HCT116 (cell line): ENCODE results near the gene RCN2.

Experiments used
- CTCF ChIP-seq, 3 experiments: fragments of 200-600 bp in 1 of 3; sonication (generic) in 1 of 3; IDR thresholded peaks in 2 of 3; conservative IDR thresholded peaks in 1 of 3; 2 replicates each; pipeline ENCODE4 v1.5.1; 2012 to 2017; ENCODE audit warnings: low read depth in 2 of 3, low read length in 2 of 3, antibody characterized with exemption in 1 of 3, borderline replicate concordance in 1 of 3, control low read depth in 1 of 3, mild to moderate bottlenecking in 1 of 3, mixed read lengths in 1 of 3, mixed run types in 1 of 3, moderate library complexity in 1 of 3; ENCODE audit not compliant: insufficient read depth in 1 of 3
- RAD21 ChIP-seq: IDR thresholded peaks from 2 replicates; pipeline ENCODE4 v1.6.1; 2012; ENCODE audit warnings: low read depth, mild to moderate bottlenecking
- TF ChIP-seq, protein P1 (sequence below): IDR thresholded peaks from 2 replicates; pipeline ENCODE4 v1.6.1; 2012; ENCODE audit warnings: low read depth

GRCh38 chr15:77002436-77002835 is 70.9 kb downstream of the RCN2 start:
- TF ChIP-seq, protein P1, sequence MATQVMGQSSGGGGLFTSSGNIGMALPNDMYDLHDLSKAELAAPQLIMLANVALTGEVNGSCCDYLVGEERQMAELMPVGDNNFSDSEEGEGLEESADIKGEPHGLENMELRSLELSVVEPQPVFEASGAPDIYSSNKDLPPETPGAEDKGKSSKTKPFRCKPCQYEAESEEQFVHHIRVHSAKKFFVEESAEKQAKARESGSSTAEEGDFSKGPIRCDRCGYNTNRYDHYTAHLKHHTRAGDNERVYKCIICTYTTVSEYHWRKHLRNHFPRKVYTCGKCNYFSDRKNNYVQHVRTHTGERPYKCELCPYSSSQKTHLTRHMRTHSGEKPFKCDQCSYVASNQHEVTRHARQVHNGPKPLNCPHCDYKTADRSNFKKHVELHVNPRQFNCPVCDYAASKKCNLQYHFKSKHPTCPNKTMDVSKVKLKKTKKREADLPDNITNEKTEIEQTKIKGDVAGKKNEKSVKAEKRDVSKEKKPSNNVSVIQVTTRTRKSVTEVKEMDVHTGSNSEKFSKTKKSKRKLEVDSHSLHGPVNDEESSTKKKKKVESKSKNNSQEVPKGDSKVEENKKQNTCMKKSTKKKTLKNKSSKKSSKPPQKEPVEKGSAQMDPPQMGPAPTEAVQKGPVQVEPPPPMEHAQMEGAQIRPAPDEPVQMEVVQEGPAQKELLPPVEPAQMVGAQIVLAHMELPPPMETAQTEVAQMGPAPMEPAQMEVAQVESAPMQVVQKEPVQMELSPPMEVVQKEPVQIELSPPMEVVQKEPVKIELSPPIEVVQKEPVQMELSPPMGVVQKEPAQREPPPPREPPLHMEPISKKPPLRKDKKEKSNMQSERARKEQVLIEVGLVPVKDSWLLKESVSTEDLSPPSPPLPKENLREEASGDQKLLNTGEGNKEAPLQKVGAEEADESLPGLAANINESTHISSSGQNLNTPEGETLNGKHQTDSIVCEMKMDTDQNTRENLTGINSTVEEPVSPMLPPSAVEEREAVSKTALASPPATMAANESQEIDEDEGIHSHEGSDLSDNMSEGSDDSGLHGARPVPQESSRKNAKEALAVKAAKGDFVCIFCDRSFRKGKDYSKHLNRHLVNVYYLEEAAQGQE, result no peak
- TF ChIP-seq CTCF (IDR thresholded peaks at IDR 0.05 in 2 of 3, conservative IDR thresholded peaks at IDR 0.05 in 1 of 3; ENCODE audit: borderline replicate concordance in 1 of 3, insufficient read depth in 1 of 3, low read depth in 2 of 3, low read length in 2 of 3) (no peak), RAD21 (no peak)
